ENCODE results near the gene SCN8A. TPM values are rescaled to one million over a fixed set of nuclear protein-coding genes. Genes with fewer than 3 reads are reported as not detected.
A peak's percentile ranks its signal among the peaks of the same experiment; 100 is the strongest.

Gene SCN8A
- total and polyA plus RNA-seq, 7 donors, result 0.03 to 0.44 (median 0.08) TPM

DNA sequence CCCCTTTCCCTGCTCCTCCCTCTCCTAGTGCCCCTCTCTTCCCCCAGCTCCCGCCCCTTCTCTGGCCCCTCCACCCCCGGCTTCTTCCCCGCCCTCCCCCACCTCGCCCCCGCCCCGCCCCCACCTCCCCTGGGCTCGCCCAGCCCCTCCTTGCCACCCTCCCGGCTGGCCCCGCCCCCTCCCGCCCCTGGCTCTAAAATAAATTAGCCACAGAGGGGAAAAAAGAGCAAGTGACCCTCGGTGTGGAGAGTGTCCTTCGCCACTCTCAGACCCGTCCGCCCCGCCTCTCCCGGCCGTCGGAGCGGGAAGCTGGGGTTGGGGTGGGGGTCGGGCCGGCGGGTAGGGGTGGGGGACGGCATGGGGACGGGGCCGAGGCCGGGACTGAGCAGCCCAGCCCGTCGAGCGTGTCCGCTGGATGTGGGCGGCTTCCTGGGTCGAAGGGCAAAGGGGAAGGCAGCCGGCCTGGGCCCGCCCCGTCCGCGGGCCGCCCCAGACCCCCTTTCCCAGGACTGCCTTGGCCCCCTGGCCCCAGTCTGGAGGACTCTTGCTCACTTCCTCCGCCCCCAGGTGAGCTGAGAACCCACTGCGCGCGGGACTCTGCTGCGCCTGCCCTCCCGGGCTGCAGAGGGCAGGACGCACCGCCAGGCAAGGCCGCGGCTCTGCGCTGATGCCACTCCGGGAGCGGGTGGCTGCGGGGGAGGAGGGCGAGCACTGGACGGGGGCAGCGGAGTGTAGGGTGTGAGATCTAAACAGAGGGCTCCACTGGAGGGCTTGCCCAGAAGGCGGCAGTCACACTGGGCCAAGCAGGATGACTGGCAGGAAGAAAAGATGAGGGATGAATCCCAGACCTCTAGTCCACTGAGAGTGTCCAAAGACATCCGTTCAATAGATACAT is 258.1 kb downstream of the SCN8A start:
- no peak for TF ChIP-seq CTCF (IDR thresholded peaks at IDR 0.05)
- Histone ChIP-seq H3K36me3 (ENCODE audit: insufficient read depth in 1 of 2, low read depth in 1 of 2) (no peaks in the 10 kb centered on the region), H3K4me1 (peaks cover 10% of the 10 kb centered on the region), H3K9me3 (no peaks in the 10 kb centered on the region), H3K27me3 (ENCODE audit: insufficient read depth in 3 of 3, low read length in 2 of 3) (peaks cover 0 to 62% (median 14%) of the 10 kb centered on the region in 3 donors), H3K27ac (no peak overlapping the region), H3K4me3 (peak overlapping the region; percentile 61)
- intact Hi-C loops (cut with DNase I), result no loop called here
- 38 to 59% (median 38%) methylated on average over 27 to 52 of the region's 57 CpGs for WGBS, 3 donors
- ATAC-seq, result peak in 2 of 4 donors; percentile 18 to 22
- peak in 1 of 2 donors; percentile 29 for DNase-seq

- no peaks in the 10 kb centered on the region for H3K9me3 ChIP-seq
- intact Hi-C loops (cut with DNase I), result no loop called here
These were observed 259.3 kb downstream of the SCN8A start for GRCh38 chr12:51850081-51850964.

DNA sequence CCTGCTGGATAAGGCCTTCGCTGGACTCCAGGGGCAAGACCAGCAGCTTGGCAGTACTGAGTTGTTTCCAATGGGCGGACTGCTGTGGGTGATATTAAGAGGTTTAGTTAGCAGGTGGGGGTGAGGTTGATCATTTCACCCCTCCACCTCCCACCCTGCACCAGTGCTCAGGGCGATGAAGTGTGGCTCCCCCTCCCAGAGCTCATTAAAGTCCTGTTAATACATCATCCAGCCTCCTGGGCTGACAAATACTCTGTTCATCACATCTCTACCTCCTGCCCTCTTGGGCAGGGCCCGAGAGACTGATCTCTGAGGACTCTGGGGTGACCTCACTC is 259.9 kb downstream of the SCN8A start:
- intact Hi-C loops (cut with DNase I), result no loop called here
- 73 to 83% (median 73%) methylated on average over 4 of the region's 4 CpGs for WGBS, 3 donors
- TF ChIP-seq CTCF (IDR thresholded peaks at IDR 0.05), result no peak
- Histone ChIP-seq H3K27me3 (ENCODE audit: insufficient read depth in 3 of 3, low read length in 2 of 3) (peaks cover 0 to 57% (median 11%) of the 10 kb centered on the region in 3 donors), H3K4me3 (no peak overlapping the region), H3K27ac (no peak overlapping the region), H3K9me3 (no peaks in the 10 kb centered on the region), H3K36me3 (ENCODE audit: insufficient read depth in 1 of 2, low read depth in 1 of 2) (no peaks in the 10 kb centered on the region), H3K4me1 (peaks cover 10% of the 10 kb centered on the region)
- no peak for ATAC-seq
- no peak for DNase-seq

More at GRCh38 chr12:51850081-51850964, 259.3 kb downstream of the SCN8A start:
- H3K4me3 ChIP-seq, result no peak overlapping the region
- no peak for DNase-seq
- peaks cover 10% of the 10 kb centered on the region for H3K4me1 ChIP-seq
- no peaks in the 10 kb centered on the region for H3K36me3 ChIP-seq (ENCODE audit: insufficient read depth in 1 of 2, low read depth in 1 of 2)
- 68 to 82% (median 78%) methylated on average over 8 of the region's 8 CpGs for WGBS, 3 donors
- H3K27me3 ChIP-seq (ENCODE audit: insufficient read depth in 3 of 3, low read length in 2 of 3), result peaks cover 0 to 57% (median 13%) of the 10 kb centered on the region in 3 donors
- no peak for TF ChIP-seq CTCF (IDR thresholded peaks at IDR 0.05)
- no peak overlapping the region for H3K27ac ChIP-seq
- ATAC-seq, result no peak

DNA sequence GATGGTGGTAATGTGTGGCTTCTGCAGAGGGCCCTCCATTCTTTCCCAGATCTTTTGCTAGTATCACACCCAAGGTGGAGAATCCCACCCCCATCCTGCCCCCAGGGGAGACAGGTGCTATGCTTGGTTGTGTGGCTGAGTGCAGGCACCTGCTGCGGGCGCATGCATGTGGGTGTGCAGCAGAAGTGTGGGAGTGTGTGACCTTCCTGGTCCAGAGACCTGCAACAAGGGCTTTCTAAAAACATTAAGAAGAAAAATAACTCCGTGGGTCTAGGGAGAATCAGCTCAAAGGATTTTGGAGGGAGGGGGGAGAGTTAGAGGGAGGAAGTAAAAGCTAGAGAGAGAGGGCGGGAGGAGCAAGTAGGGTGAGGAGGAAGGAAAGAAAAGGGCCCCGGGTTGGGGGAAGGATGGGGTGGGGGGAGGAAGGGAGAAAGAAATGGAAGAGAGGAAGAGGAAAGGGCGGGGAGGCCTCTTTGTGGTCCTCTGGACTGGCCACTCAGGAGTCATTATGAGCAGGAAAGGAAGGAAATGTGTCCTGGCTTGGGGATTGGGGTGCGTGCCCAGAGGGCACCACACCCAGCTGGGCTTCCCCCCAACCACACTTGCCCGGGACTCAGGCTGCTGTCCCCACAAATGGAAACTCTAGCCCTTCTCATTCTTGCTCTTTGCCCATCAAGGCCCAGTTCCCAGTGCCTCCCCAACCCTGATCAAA is 260.5 kb downstream of the SCN8A start:
- Histone ChIP-seq H3K36me3 (ENCODE audit: insufficient read depth in 1 of 2, low read depth in 1 of 2) (no peaks in the 10 kb centered on the region), H3K4me3 (no peak overlapping the region), H3K9me3 (no peaks in the 10 kb centered on the region), H3K4me1 (peaks cover 9% of the 10 kb centered on the region), H3K27ac (no peak overlapping the region), H3K27me3 (ENCODE audit: insufficient read depth in 3 of 3, low read length in 2 of 3) (peaks cover 0 to 55% (median 7%) of the 10 kb centered on the region in 3 donors)
- 54 to 57% (median 55%) methylated on average over 7 to 8 of the region's 8 CpGs for WGBS, 3 donors
- intact Hi-C loops (cut with DNase I), result no loop called here
- no peak for DNase-seq
- TF ChIP-seq CTCF (IDR thresholded peaks at IDR 0.05), result no peak
- no peak for ATAC-seq

Measured in psoas muscle (tissue), 8 donors.